GM12864 (cell line): ENCODE measurements around the gene SLC66A3.

ENCODE experiments used
- DNase-seq: peaks from one replicate; pipeline ENCODE4 v3.0.0-alpha.2; 2011; ENCODE audit warnings: low read depth
- H3K4me3 ChIP-seq: 2 replicates; pipeline ENCODE4 v1.5.1; 2011; ENCODE audit warnings: mild to moderate bottlenecking, low read depth, low read length, control low read depth
- CTCF ChIP-seq: IDR thresholded peaks from 2 replicates; pipeline ENCODE4 v1.5.1; 2011; ENCODE audit warnings: low read depth, mild to moderate bottlenecking, moderate library complexity, low read length, control low read depth, inconsistent platforms; ENCODE audit errors: missing control alignments

Gene SLC66A3

GRCh38 chr2:11175293-11175795 lies 20.1 kb downstream of the SLC66A3 start:
- DNase-seq: no peak
- no peak for TF ChIP-seq CTCF
- H3K4me3 ChIP-seq: no peak overlapping the region

- no peak for DNase-seq
- TF ChIP-seq CTCF: no peak
These were observed 22.8 kb downstream of the SLC66A3 start for GRCh38 chr2:11177871-11178690.

GRCh38 chr2:11179196-11179595 lies 23.9 kb downstream of the SLC66A3 start:
- H3K4me3 ChIP-seq: no peak overlapping the region
- no peak for TF ChIP-seq CTCF
- no peak for DNase-seq

More at GRCh38 chr2:11177871-11178690, 22.8 kb downstream of the SLC66A3 start:
- no peak overlapping the region for H3K4me3 ChIP-seq

GRCh38 chr2:11179899-11180298 lies 24.6 kb downstream of the SLC66A3 start:
- H3K4me3 ChIP-seq: no peak overlapping the region
- TF ChIP-seq CTCF: no peak
- no peak for DNase-seq

- no peak for TF ChIP-seq CTCF
- no peak for DNase-seq
- H3K4me3 ChIP-seq: no peak overlapping the region
These were observed 25.4 kb downstream of the SLC66A3 start for GRCh38 chr2:11180653-11181052.

- H3K4me3 ChIP-seq: no peak overlapping the region
- no peak for DNase-seq
- TF ChIP-seq CTCF: no peak
These were observed 27.7 kb downstream of the SLC66A3 start for GRCh38 chr2:11182951-11183350.

- DNase-seq: no peak
- no peak for TF ChIP-seq CTCF
- no peak overlapping the region for H3K4me3 ChIP-seq
These were observed 30.9 kb downstream of the SLC66A3 start for GRCh38 chr2:11186145-11186544.
